Measurements from ENCODE around the gene PIEZO1. TPM values are rescaled to one million over a fixed set of nuclear protein-coding genes. Genes with fewer than 3 reads are reported as not detected.

The PIEZO1 gene
- polyA plus RNA-seq, 1 experiment = 47.0 TPM

GRCh38 chr16:88771294-88771772 lies 13.7 kb downstream of the PIEZO1 start:
- CTCF ChIA-PET = interaction anchor here (2.5 kb wide), 1 partner anchor 34 kb away, joined by 12 read pairs; no protein-coding TSS in a partner anchor
- POLR2A ChIA-PET = interaction anchor here (1.0 to 3.0 kb wide), 5 partner anchors 8 to 41 kb away, joined by 3 to 35 read pairs (median 4); partner anchors contain the start of genes APRT and PIEZO1
- TF ChIP-seq, protein P1, sequence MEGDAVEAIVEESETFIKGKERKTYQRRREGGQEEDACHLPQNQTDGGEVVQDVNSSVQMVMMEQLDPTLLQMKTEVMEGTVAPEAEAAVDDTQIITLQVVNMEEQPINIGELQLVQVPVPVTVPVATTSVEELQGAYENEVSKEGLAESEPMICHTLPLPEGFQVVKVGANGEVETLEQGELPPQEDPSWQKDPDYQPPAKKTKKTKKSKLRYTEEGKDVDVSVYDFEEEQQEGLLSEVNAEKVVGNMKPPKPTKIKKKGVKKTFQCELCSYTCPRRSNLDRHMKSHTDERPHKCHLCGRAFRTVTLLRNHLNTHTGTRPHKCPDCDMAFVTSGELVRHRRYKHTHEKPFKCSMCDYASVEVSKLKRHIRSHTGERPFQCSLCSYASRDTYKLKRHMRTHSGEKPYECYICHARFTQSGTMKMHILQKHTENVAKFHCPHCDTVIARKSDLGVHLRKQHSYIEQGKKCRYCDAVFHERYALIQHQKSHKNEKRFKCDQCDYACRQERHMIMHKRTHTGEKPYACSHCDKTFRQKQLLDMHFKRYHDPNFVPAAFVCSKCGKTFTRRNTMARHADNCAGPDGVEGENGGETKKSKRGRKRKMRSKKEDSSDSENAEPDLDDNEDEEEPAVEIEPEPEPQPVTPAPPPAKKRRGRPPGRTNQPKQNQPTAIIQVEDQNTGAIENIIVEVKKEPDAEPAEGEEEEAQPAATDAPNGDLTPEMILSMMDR (IDR thresholded peaks at IDR 0.05; ENCODE audit: low read depth, low read length) = no peak
- Histone ChIP-seq H3K9me3 (ENCODE audit: control insufficient read depth, insufficient read depth, low read length) (no peaks in the 10 kb centered on the region; the same call in 1 of the 2 replicates), H3K4me3 (ENCODE audit: low read depth, low read length) (no peak overlapping the region; the same call in 1 of the 2 replicates), H3K27ac (ENCODE audit: low read depth, low read length) (peak overlapping the region; percentile 83), H3K27me3 (ENCODE audit: control insufficient read depth, insufficient read depth, low read length) (no peaks in the 10 kb centered on the region)
- DNase-seq (ENCODE audit: low read depth, low spot score) = no peak

DNA sequence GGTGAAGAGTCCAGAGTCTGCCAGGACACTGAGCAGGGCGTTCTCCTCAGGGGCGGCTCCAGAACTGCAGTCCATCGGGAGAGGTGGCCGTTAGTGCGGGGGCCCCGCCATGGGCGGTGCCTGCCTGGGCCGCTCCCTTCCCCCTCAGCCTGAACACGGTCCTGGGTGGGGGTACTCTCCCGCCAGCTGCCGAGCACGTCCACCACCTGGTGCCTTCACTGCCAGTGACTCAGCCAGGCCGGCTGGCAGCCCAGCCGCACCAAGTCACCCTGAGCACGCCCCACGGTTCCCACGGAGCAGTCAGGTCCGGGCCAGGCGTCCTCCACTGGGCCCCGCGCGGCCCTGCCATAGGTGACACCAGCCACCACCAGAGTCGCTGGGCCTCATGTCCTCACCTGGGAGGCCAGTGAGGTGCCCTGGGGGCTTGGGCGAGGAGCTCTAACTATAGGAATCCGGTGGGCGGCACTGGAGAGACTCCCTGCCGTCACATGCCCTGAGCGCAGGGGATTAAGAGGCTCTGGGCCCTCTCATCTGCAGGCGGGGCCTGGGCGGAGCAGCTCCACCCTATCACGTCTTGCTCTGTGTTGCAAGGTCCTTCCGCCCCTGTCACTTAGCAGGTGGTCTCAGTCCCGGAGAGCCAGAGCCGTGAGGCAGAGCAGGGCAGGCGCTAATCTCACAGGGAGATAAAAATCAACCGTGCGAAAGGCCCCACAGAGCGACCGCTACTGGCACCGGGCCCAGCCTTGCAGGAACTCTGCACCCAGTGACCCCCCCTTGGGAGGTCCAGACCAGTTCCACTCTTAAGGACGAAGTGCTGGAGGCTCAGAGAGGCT lies 14.3 kb downstream of the PIEZO1 start:
- peak overlapping the region; percentile 25 for H3K4me3 ChIP-seq (ENCODE audit: low read depth, low read length)
- POLR2A ChIA-PET = interaction anchor here (1.0 to 3.0 kb wide), 5 partner anchors 9 to 42 kb away, joined by 3 to 35 read pairs (median 4); partner anchors contain the start of genes APRT and PIEZO1
- peak; percentile 63 for DNase-seq (ENCODE audit: low read depth, low spot score)

GRCh38 chr16:88769617-88770460 lies 15.2 kb downstream of the PIEZO1 start:
- ChIA-PET CTCF (interaction anchor here (1.1 to 2.5 kb wide), 2 partner anchors 27 to 33 kb away, joined by 3 to 12 read pairs; no protein-coding TSS in a partner anchor), POLR2A (interaction anchor here (1.1 kb wide), 2 partner anchors 9 to 42 kb away, joined by 4 read pairs; partner anchors contain the start of gene APRT)
- no peak for DNase-seq (ENCODE audit: low read depth, low spot score)
- H3K4me3 ChIP-seq (ENCODE audit: low read depth, low read length) = peak overlapping the region; percentile 25
- H3K27me3 ChIP-seq (ENCODE audit: control insufficient read depth, insufficient read depth, low read length) = no peaks in the 10 kb centered on the region
- no peaks in the 10 kb centered on the region; the same call in 1 of the 2 replicates for H3K9me3 ChIP-seq (ENCODE audit: control insufficient read depth, insufficient read depth, low read length)
- H3K27ac ChIP-seq (ENCODE audit: low read depth, low read length) = peak overlapping the region; percentile 83
- TF ChIP-seq, protein P1 (IDR thresholded peaks at IDR 0.05; ENCODE audit: low read depth, low read length) = no peak

More for the DNA sequence above, 14.3 kb downstream of the PIEZO1 start:
- Histone ChIP-seq H3K9me3 (ENCODE audit: control insufficient read depth, insufficient read depth, low read length) (no peaks in the 10 kb centered on the region; the same call in 1 of the 2 replicates), H3K27ac (ENCODE audit: low read depth, low read length) (peak overlapping the region; percentile 83), H3K27me3 (ENCODE audit: control insufficient read depth, insufficient read depth, low read length) (no peaks in the 10 kb centered on the region)
- TF ChIP-seq, protein P1 (IDR thresholded peaks at IDR 0.05; ENCODE audit: low read depth, low read length) = no peak
- CTCF ChIA-PET = interaction anchor here (2.5 kb wide), 1 partner anchor 33 kb away, joined by 12 read pairs; no protein-coding TSS in a partner anchor

DNA sequence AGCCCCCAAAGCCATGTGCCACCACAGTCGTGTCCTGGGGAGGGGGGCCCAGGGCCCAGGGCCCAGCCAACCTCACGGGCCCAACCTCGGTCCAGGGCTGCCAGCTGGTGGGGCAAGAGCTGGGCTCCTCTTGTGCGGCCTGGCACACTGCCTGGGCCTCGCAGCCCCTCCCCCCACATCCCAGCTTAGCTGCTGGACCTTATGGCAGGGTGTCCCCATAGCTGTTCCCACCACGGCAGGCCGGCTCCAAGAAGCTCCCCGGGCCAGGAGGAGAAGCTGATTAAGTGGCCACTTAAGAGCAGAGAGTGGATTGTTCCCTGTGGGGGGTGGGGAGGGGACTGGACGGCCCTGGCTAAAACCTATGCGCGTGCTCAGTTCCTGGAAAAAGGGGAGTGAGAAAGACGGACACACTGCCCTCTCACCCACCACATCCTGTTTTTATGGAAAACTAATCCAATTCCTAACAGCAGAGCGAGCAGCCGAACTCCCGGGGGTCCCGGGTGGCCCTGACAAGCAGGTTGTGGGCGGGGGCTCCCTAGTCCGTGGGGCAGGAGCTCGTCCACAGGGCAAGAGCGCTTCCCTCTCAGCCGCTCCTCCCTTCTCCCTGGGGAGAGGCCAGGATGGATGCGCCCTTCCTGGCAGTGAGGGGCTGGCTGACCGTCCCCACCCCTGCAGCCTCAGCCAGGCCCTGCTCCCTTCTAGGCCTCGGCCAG lies 16.8 kb downstream of the PIEZO1 start:
- ChIA-PET POLR2A (interaction anchor here (0.6 to 0.7 kb wide), 3 partner anchors 9 to 56 kb away, joined by 3 to 4 read pairs (median 3); partner anchors contain the start of gene PIEZO1), CTCF (interaction anchor here (0.6 to 2.7 kb wide), 3 partner anchors 16 to 31 kb away, joined by 4 to 12 read pairs (median 4); no protein-coding TSS in a partner anchor)
- DNase-seq (ENCODE audit: low read depth, low spot score) = no peak
- Histone ChIP-seq H3K4me3 (ENCODE audit: low read depth, low read length) (peak overlapping the region; percentile 3), H3K27me3 (ENCODE audit: control insufficient read depth, insufficient read depth, low read length) (no peaks in the 10 kb centered on the region), H3K9me3 (ENCODE audit: control insufficient read depth, insufficient read depth, low read length) (no peaks in the 10 kb centered on the region; the same call in 1 of the 2 replicates), H3K27ac (ENCODE audit: low read depth, low read length) (peak overlapping the region; percentile 57)
- TF ChIP-seq, protein P1 (IDR thresholded peaks at IDR 0.05; ENCODE audit: low read depth, low read length) = no peak
